ENCODE results near the gene IFNB1.

The IFNB1 gene

GRCh38 chr9:21027295-21027694 lies 50.4 kb downstream of the IFNB1 start:
- CTCF ChIA-PET: no interaction called here
- DNase-seq (ENCODE audit: extremely low spot score): no peak

More at GRCh38 chr9:21027295-21027694, 50.4 kb downstream of the IFNB1 start:
- TF ChIP-seq NFRKB (IDR thresholded peaks at IDR 0.05): no peak
- TF ChIP-seq LEF1 (IDR thresholded peaks at IDR 0.05; ENCODE audit: borderline replicate concordance): no peak
- no peak for TF ChIP-seq CTBP1 (IDR thresholded peaks at IDR 0.05; ENCODE audit: borderline replicate concordance)
- no peak for TF ChIP-seq HDGF (IDR thresholded peaks at IDR 0.05; ENCODE audit: borderline replicate concordance)
- TF ChIP-seq ZNF384 (IDR thresholded peaks at IDR 0.05): no peak
- TF ChIP-seq ELF4 (IDR thresholded peaks at IDR 0.05): no peak
- no peak for TF ChIP-seq ARNT (IDR thresholded peaks at IDR 0.05)
- TF ChIP-seq TARDBP (IDR thresholded peaks at IDR 0.05): no peak
- no peak for TF ChIP-seq FOXK2 (IDR thresholded peaks at IDR 0.05)
- no peak for TF ChIP-seq SUZ12 (IDR thresholded peaks at IDR 0.05)
- TF ChIP-seq FOXM1 (IDR thresholded peaks at IDR 0.05; ENCODE audit: borderline replicate concordance): no peak
- TF ChIP-seq BHLHE40 (IDR thresholded peaks at IDR 0.05; ENCODE audit: borderline replicate concordance): no peak
- no peak for TF ChIP-seq PKNOX1 (IDR thresholded peaks at IDR 0.05)
- no peak for TF ChIP-seq SP1 (IDR thresholded peaks at IDR 0.05)
- no peak for TF ChIP-seq L3MBTL2 (conservative IDR thresholded peaks at IDR 0.05)
- no peak for TF ChIP-seq FOXA1 (IDR thresholded peaks at IDR 0.05)
- POLR2A ChIA-PET: no interaction called here

Measured in HEK293T (cell line).